SU-DHL-6 (cell line): ENCODE data around the gene MLLT10.

Source experiments
- H2AFZ ChIP-seq: fragments of 200-600 bp; sonication (generic); 2 replicates; pipeline ENCODE4 v1.6.1; 2014; ENCODE audit warnings: low read depth, mild to moderate bottlenecking, moderate library complexity, mixed read lengths, antibody characterized with exemption, low read length; ENCODE audit not compliant: severe bottlenecking
- H3F3A ChIP-seq: fragments of 200-600 bp; shearing (Covaris generic); 2 replicates; pipeline ENCODE4 v1.6.0; 2016; ENCODE audit warnings: antibody characterized with exemption, mild to moderate bottlenecking; ENCODE audit not compliant: insufficient read depth
- H3K27ac ChIP-seq: fragments of 200-600 bp; sonication (generic); 2 replicates; pipeline ENCODE4 v1.5.1; 2016; ENCODE audit warnings: low read depth, mild to moderate bottlenecking, low read length, moderate library complexity, mixed read lengths
- H3K27me3 ChIP-seq: fragments of 200-600 bp; sonication (generic), shearing (Covaris generic); 2 replicates; pipeline ENCODE4 v1.6.0; 2014; ENCODE audit warnings: mild to moderate bottlenecking, low read length
- H3K36me3 ChIP-seq: fragments of 200-600 bp; sonication (generic); 2 replicates; pipeline ENCODE4 v1.6.1; 2014; ENCODE audit warnings: mild to moderate bottlenecking, low read length, mixed read lengths
- H3K4me2 ChIP-seq: fragments of 300-600, 200-600 bp; shearing (Covaris generic), sonication (generic); 2 replicates; pipeline ENCODE4 v1.6.0; 2014; ENCODE audit warnings: low read length, low read depth, mild to moderate bottlenecking; ENCODE audit not compliant: poor library complexity, severe bottlenecking
- H3K4me3 ChIP-seq: fragments of 200-600 bp; sonication (generic); 2 replicates; pipeline ENCODE4 v1.5.1; 2014; ENCODE audit warnings: antibody characterized with exemption, low read length, mild to moderate bottlenecking, mixed read lengths; ENCODE audit not compliant: insufficient read depth, poor library complexity, severe bottlenecking
- H3K79me2 ChIP-seq: fragments of 200-600 bp; sonication (generic); 2 replicates; pipeline ENCODE4 v1.6.1; 2014; ENCODE audit warnings: mild to moderate bottlenecking, low read length, moderate library complexity; ENCODE audit not compliant: insufficient read depth
- H3K9ac ChIP-seq: fragments of 200-600 bp; sonication (generic); 2 replicates; pipeline ENCODE4 v1.7.0; 2014; ENCODE audit warnings: mild to moderate bottlenecking, low read length
- H3K9me2 ChIP-seq: fragments of 200-600 bp; sonication (generic); replicated peaks from 2 replicates; pipeline ENCODE4 v1.6.1; 2014; ENCODE audit warnings: low read length; ENCODE audit not compliant: insufficient read depth
- H3K9me3 ChIP-seq: fragments of 200-600 bp; sonication (generic); 2 replicates; pipeline ENCODE4 v1.6.1; 2014; ENCODE audit warnings: low read length, mixed read lengths; ENCODE audit not compliant: insufficient read depth
- H4K20me1 ChIP-seq: fragments of 200-600 bp; sonication (generic); 2 replicates; pipeline ENCODE4 v1.6.1; 2014; ENCODE audit warnings: low read depth, mild to moderate bottlenecking, antibody characterized with exemption, low read length, moderate library complexity, mixed read lengths
- CTCF ChIP-seq: fragments of 200-600 bp; sonication (generic); IDR thresholded peaks from one replicate; pipeline ENCODE4 v1.5.1; 2017; ENCODE audit warnings: antibody characterized with exemption, mild to moderate bottlenecking, low read length, moderate library complexity; ENCODE audit not compliant: insufficient read depth, poor library complexity, severe bottlenecking
- EZH2phosphoT487 ChIP-seq: fragments of 200-600 bp; sonication (generic), shearing (Covaris generic); conservative IDR thresholded peaks from 2 replicates; pipeline ENCODE4 v1.6.1; 2018; ENCODE audit warnings: mild to moderate bottlenecking, antibody characterized with exemption, low read length, moderate library complexity, mixed read lengths

The MLLT10 gene

GRCh38 chr10:21724687-21725367, 190.8 kb downstream of the MLLT10 start:
- Histone ChIP-seq H3F3A (peaks cover 14% of the 10 kb centered on the region; the same call in 1 of the 2 replicates), H4K20me1 (peaks cover 19% of the 10 kb centered on the region; the same call in 1 of the 2 replicates), H3K27ac (no peak overlapping the region; the same call in 1 of the 2 replicates), H3K9ac (no peak overlapping the region), H2AFZ (no peak overlapping the region), H3K79me2 (no peaks in the 10 kb centered on the region), H3K4me2 (peak overlapping the region; percentile 26), H3K27me3 (no peaks in the 10 kb centered on the region), H3K9me3 (no peaks in the 10 kb centered on the region), H3K9me2 (no peaks in the 10 kb centered on the region), H3K36me3 (peaks cover 20% of the 10 kb centered on the region), H3K4me3 (no peak overlapping the region)
- TF ChIP-seq CTCF: no peak
- TF ChIP-seq EZH2phosphoT487: no peak

GRCh38 chr10:21726601-21727225, 192.7 kb downstream of the MLLT10 start:
- no peak for TF ChIP-seq CTCF
- TF ChIP-seq EZH2phosphoT487: no peak
- Histone ChIP-seq H3K27ac (no peak overlapping the region), H2AFZ (no peak overlapping the region), H3K79me2 (no peaks in the 10 kb centered on the region), H3K4me3 (no peak overlapping the region), H3K9ac (no peak overlapping the region), H3K4me2 (no peak overlapping the region), H3F3A (peaks cover 27% of the 10 kb centered on the region; the same call in 1 of the 2 replicates), H3K36me3 (peaks cover 19% of the 10 kb centered on the region), H3K9me2 (no peaks in the 10 kb centered on the region), H4K20me1 (0 out of 2 replicates have a peak, but pooled peaks cover 12% of the 10 kb centered on the region), H3K27me3 (no peaks in the 10 kb centered on the region), H3K9me3 (no peaks in the 10 kb centered on the region)

GRCh38 chr10:21727452-21728168, 193.6 kb downstream of the MLLT10 start:
- no peaks in the 10 kb centered on the region for H3K27me3 ChIP-seq
- no peak overlapping the region for H3K9ac ChIP-seq
- H4K20me1 ChIP-seq: peaks cover 12% of the 10 kb centered on the region; the same call in 1 of the 2 replicates
- no peak overlapping the region for H3K4me2 ChIP-seq
- TF ChIP-seq CTCF (no peak), EZH2phosphoT487 (no peak)
- H3K36me3 ChIP-seq: peaks cover 20% of the 10 kb centered on the region
- no peak overlapping the region for H2AFZ ChIP-seq
- H3K27ac ChIP-seq: no peak overlapping the region
- no peaks in the 10 kb centered on the region for H3K79me2 ChIP-seq
- no peak overlapping the region for H3K4me3 ChIP-seq
- H3F3A ChIP-seq: peaks cover 27% of the 10 kb centered on the region; the same call in 1 of the 2 replicates
- H3K9me3 ChIP-seq: no peaks in the 10 kb centered on the region
- H3K9me2 ChIP-seq: no peaks in the 10 kb centered on the region
